ENCODE measurements around the gene TP53RK. TPM values are rescaled to one million over a fixed set of nuclear protein-coding genes. Genes with fewer than 3 reads are reported as not detected.

TP53RK gene
- total and polyA plus RNA-seq, 2 donors from 2014 or later, result 9.3 to 11.0 TPM

- H3K9me3 ChIP-seq (ENCODE audit: control insufficient read depth in 2 of 3, insufficient read depth in 1 of 3, low read length in 3 of 3), result no peaks in the 10 kb centered on the region
- FAIRE-seq (no peak), DNase-seq (peak in 1 of 5 donors; percentile 46)
- TF ChIP-seq CTCF (IDR thresholded peaks at IDR 0.05; ENCODE audit: borderline replicate concordance, extremely low read depth, insufficient read depth), result no peak
- no peaks in the 10 kb centered on the region for H3K36me3 ChIP-seq (ENCODE audit: control insufficient read depth in 2 of 3, insufficient read depth in 3 of 3, low read length in 3 of 3)
- H3K27me3 ChIP-seq (ENCODE audit: control insufficient read depth, insufficient read depth, low read length), result no peaks in the 10 kb centered on the region
- intact Hi-C loops (cut with DNase I), result no loop called here
- H3K4me1 ChIP-seq (ENCODE audit: control insufficient read depth in 2 of 3, insufficient read depth in 2 of 3, low read depth in 1 of 3, low read length in 3 of 3), result peaks cover 0 to 5% (median 0%) of the 10 kb centered on the region in 3 donors
- no peak overlapping the region for H3K27ac ChIP-seq (ENCODE audit: low read depth in 2 of 2, low read length in 2 of 2)
- H3K4me3 ChIP-seq (ENCODE audit: low read length in 3 of 3), result no peak overlapping the region
- no peak overlapping the region for H3K9ac ChIP-seq (ENCODE audit: low read length in 3 of 3)
Observed at GRCh38 chr20:46713957-46714834, 25.0 kb upstream of the TP53RK start.

GRCh38 chr20:46712056-46712636 is 22.9 kb upstream of the TP53RK start:
- peaks cover 0 to 5% (median 0%) of the 10 kb centered on the region in 3 donors for H3K4me1 ChIP-seq (ENCODE audit: control insufficient read depth in 2 of 3, insufficient read depth in 2 of 3, low read depth in 1 of 3, low read length in 3 of 3)
- FAIRE-seq (no peak), DNase-seq (no peak)
- H3K4me3 ChIP-seq (ENCODE audit: low read length in 3 of 3), result no peak overlapping the region
- H3K9ac ChIP-seq (ENCODE audit: low read length in 3 of 3), result no peak overlapping the region
- H3K36me3 ChIP-seq (ENCODE audit: control insufficient read depth in 2 of 3, insufficient read depth in 3 of 3, low read length in 3 of 3), result no peaks in the 10 kb centered on the region
- no peaks in the 10 kb centered on the region for H3K27me3 ChIP-seq (ENCODE audit: control insufficient read depth, insufficient read depth, low read length)
- H3K9me3 ChIP-seq (ENCODE audit: control insufficient read depth in 2 of 3, insufficient read depth in 1 of 3, low read length in 3 of 3), result no peaks in the 10 kb centered on the region
- intact Hi-C loops (cut with DNase I), result no loop called here
- H3K27ac ChIP-seq (ENCODE audit: low read depth in 2 of 2, low read length in 2 of 2), result no peak overlapping the region
- TF ChIP-seq CTCF (IDR thresholded peaks at IDR 0.05; ENCODE audit: borderline replicate concordance, extremely low read depth, insufficient read depth), result no peak

- H3K27ac ChIP-seq (ENCODE audit: low read depth in 2 of 2, low read length in 2 of 2), result peak overlapping the region in 1 of 2 donors; percentile 36
- peaks cover 0 to 5% (median 0%) of the 10 kb centered on the region in 3 donors for H3K4me1 ChIP-seq (ENCODE audit: control insufficient read depth in 2 of 3, insufficient read depth in 2 of 3, low read depth in 1 of 3, low read length in 3 of 3)
- FAIRE-seq (no peak), DNase-seq (peak in 1 of 5 donors; percentile 6)
- TF ChIP-seq CTCF (IDR thresholded peaks at IDR 0.05; ENCODE audit: borderline replicate concordance, extremely low read depth, insufficient read depth), result no peak
- intact Hi-C loops (cut with DNase I), result no loop called here
- peak overlapping the region; percentile 53 to 66 (median 60) for H3K4me3 ChIP-seq (ENCODE audit: low read length in 3 of 3)
- H3K9me3 ChIP-seq (ENCODE audit: control insufficient read depth in 2 of 3, insufficient read depth in 1 of 3, low read length in 3 of 3), result peaks cover 0 to 7% (median 0%) of the 10 kb centered on the region in 3 donors
- H3K27me3 ChIP-seq (ENCODE audit: control insufficient read depth, insufficient read depth, low read length), result no peaks in the 10 kb centered on the region
- no peaks in the 10 kb centered on the region for H3K36me3 ChIP-seq (ENCODE audit: control insufficient read depth in 2 of 3, insufficient read depth in 3 of 3, low read length in 3 of 3)
- H3K9ac ChIP-seq (ENCODE audit: low read length in 3 of 3), result peak overlapping the region; percentile 34 to 63 (median 52)
Observed at GRCh38 chr20:46710153-46710913, 21.1 kb upstream of the TP53RK start.
